GM21360 (cell line): ENCODE data around the gene ZC3H8.
"Not testable (repeated sequence)": the region's sequence is repeated elsewhere in the genome, so short reads cannot be mapped to it uniquely, and the experiment has no call there.

Experiments
- ATAC-seq: cut with Tn5 transposase; IDR thresholded peaks from one replicate; pipeline ENCODE4 v1.9.1; 2021; ENCODE audit warnings: mild to moderate bottlenecking, moderate library complexity; ENCODE audit not compliant: unreplicated experiment

Gene ZC3H8

DNA sequence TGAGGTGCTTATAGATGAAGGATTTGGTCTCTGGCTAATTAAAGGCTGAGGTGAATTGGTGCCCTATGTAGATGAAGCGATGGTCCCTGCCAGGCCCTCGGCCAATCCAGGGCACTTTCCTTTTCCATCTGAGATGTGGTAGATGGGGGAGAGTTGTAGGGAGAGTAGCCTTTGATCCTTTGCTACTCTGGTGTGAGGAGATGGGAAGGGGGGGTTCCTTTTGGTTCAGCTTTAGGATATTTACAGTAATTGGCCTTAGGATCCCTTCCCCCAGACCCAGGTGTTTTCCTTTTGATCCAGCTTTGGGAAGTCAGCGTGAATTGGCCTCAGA is 5.4 kb upstream of the ZC3H8 start:
- ATAC-seq, result no peak

DNA sequence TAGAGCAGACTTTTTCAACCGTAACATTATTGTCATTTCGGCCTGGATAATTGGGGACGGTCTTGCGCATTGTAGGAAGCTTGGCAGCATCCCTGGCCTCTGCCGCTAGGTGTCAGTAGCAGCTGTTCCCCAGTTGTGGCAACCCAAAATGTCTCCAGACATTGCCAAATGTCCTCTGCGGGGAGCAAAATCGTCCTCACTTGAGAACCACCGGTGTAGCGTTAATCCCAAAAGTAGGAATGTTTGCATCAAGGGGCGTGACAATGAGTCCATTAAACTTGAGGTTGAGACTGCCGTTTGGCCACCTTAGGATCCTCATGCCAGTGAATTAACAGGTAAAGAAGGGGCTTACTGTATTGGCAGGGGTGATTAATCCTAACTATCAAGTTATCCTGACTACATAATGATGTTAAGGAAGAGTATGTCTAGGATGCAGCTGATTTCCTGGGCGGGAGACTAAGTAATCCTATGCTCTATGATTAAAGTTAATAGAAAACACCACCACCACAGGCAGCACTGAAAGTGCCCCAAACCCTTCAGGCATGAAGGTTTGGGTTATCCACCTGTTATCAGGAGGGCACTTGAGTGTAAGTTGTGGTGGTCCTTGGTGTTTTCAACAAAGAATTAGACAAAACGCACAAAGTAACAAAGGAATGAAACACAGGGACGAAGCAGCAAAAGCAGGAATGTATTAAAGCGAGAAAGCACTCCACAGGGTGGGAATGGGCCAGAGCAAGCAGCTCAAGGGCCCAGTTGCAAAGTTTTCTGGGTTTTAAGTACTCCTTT is 4.9 kb upstream of the ZC3H8 start:
- ATAC-seq, result no peak

DNA sequence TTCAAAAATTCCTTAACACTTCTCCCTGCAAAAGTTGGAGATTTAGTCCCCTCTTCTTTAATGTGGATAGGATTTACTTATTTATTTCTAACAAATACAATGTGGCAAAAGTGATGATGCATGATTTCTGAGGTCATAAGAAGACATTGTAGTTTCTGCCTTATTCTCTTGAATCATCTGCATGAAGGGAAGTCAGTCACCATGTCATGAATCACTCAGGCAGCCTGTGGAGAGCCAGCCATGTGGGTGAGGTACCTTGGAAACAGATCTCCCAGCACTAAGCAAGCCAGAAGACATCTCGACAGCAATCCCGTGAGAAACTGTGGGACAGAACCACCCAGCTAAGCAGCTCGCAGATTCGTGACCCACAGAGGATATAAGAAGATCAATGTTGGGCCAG is 2.7 kb upstream of the ZC3H8 start:
- no peak for ATAC-seq

DNA sequence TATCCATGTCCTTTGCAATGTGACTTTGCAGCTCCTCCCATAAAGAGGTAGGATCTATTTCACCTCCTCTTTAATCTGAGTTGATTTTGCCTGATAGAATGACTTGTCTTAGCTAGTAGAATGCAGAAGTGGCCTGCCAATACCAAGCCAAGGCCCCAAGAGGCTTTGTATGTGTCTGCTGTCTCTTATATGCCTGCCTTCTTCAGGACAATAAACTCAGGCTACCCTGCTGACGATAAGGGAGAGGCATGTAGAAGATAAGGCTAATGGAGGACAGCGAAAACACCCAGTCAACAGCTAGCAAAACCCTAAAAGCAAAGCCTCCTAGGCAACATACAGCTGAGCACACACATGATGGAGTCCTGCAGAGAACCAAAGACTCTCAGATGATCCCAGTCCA is 1.8 kb upstream of the ZC3H8 start:
- ATAC-seq, result no peak

DNA sequence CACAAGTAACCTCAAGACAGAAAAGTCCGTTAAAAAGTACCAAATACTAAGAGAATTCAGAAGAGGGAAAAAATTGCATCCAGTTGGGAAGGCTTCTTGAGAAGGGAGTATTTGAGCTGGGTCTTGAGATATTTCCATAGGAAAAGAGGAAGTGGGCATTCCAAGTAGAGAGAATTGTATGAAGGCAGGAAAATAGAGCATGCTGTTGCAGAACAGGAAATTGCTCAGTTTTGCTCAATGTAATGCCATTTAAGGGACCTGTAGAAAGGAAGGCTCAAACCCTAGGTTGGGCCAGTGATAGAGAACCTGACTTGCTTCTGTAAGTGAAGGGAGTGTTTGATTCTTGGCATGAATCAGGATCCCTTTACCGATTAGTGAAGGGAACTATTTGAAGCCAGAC is 1.0 kb upstream of the ZC3H8 start:
- no peak for ATAC-seq

DNA sequence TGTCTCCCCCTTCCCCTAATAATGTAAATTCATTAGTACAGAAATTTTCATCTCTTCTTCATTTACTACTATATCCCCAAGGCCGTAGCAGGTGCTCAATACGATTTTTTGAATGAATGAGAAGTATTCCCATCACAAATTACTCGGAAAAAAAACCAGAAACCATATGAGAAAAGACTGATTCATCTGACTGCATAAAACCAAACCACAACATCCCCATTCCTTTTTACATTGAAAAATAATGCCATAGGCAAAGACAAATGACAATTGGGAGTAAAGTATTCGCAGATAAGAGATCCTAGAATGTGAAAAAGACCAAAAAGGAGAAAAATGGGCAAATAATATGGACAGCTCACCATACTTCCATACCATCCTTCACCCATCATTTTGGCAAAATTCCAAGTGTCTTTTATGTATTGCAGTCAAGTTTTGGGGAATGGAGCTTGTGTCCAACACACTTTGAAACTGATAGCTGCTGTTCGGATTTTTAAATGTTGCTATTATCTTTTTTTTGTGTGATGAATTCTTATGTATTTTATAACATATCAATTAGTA is 1.5 kb downstream of the ZC3H8 start:
- ATAC-seq, result no peak

DNA sequence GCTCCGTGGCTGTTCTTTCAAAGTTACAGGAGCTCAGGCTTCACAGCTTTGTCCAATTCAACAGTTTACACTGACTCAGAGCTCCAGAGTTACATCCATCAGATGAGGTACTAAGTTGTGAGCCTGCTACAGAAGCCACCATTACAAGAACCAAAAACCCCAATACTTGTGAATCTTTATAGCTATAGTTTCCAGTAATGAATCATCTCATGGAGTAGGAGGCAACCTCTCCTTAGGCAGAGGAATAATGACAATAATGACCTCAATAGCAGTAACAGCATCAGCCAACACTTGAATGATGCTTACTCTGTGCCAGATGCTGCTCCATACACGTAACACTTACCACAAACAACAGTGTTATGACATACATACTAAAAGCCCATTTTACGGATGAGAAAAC is 3.6 kb downstream of the ZC3H8 start:
- ATAC-seq, result no peak

DNA sequence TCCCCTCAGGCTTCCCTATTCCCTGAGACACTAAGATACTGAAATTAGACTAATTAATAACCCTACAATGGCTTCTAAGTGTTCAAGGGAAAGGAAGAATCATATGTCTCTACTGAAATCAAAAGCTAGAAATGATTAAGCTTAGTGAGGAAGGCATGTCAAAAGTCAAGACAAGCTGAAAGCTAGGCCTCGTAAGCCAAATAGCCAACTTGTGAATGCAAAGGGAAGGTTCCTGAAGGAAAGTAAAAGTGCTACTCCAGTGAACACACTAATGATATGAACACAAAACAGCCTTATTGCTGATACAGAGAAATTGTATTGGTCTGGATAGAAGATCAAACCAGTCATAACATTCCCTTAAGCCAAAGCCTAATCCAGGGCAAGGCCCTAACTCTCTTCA is 10.0 kb downstream of the ZC3H8 start:
- no peak for ATAC-seq

DNA sequence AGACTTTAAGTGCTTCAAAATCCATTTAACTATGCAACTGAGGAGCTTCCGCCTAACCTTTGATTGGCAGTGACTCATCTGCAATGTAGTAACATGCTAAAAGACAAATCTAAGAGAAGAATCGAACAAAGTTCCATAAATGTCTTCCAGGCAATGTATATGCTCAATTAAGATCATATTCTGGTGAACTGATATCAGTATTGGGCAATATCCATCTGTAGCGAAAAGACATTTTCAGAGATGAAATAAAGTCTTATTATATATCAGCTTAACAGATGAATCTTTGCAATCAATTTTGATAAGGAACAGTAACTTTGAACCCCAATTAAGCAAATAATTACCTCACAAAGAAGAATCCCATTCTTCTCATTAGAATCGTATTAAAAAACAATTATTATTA is 11.6 kb downstream of the ZC3H8 start:
- no peak for ATAC-seq

DNA sequence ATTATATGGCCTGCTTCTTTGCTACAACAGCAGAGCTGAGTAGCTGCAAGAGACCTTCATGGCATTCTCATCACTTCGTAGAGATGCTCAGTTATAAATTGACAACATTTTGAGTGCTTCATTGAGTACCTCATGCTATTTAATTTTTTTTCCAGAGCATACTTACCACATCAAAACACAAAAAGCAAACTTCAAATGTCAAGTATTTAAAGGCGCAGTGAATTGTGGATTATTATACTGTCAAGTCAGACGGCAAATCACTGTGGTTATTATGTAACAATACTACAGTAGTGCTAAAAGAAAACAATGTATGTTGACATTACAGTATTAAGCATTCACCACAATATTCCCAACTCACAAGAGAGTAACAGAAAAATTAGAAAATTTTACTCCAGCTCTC is 12.5 kb downstream of the ZC3H8 start:
- ATAC-seq, result no peak

DNA sequence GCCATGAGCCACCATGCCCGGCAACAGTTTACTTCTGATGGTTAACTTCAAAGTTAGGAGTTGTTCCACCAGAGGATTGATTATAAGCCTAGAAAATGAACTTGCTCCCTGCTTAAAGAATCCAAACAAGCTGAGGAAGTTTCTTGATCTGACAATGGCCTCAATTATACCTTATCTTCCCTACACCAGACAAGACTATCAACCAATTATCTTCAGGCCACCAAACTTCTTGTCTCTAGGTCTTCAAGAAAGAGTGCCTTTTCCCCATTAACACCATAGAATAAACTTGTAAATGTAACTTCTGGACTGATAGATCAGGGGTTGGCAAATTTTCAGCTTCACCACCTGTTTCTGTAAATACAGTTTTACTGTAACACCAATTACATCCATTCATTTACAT is 15.0 kb downstream of the ZC3H8 start:
- ATAC-seq, result no peak

DNA sequence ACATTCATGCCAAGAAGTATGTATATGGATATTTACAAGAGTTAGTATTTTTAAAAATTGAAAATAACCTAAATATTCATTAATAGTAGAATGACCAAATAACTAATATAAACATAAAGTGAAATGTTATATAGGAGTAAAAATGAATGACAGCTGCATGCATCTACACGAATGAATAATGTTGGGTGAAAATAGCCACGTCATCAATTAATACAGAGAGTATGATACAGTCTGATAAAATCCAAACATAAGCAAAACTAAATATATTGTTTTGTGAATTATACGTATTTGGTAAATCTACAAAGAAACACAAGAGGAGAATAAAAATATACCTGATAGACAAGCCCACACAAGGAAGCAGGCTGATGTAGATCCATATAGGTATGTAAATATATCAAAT is 24.5 kb downstream of the ZC3H8 start:
- no peak for ATAC-seq

DNA sequence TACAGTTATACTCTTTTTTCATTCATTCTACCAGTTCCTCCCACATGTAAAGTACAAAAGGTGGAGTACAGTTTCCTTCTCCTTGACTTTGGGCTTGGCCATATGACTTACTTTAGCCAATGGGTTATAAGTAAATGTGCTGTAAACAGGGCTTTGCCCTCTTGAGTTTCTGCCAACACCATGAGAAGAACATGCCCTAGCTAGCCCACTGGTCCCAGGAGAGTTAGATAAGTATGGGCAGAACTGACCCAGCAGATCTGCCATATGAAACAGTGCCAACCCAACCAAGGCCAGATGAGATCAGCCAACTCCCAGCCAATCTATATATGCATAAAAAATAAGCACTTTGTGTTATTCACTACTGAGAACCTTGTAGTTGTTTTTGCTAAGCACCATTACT is 25.5 kb downstream of the ZC3H8 start:
- no peak for ATAC-seq

DNA sequence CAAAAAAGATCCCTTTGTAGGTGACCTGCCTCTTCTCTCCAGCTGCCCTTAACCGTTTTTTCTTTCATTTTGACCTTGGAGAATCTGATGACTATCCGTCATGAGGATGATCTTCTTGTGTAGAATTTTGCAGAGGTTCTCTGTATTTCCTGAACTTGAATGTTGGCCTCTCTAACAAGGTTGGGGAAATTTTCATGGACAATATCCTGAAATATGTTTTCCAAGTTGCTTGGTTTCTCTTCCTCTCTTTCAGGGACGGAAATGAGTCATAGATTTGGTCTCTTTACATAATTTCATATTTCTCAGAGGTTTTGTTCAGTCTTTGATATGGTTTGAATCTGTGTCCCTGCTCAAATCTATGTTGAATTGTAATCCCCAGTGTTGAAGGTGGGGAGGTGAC is 34.0 kb downstream of the ZC3H8 start:
- ATAC-seq, result no peak

DNA sequence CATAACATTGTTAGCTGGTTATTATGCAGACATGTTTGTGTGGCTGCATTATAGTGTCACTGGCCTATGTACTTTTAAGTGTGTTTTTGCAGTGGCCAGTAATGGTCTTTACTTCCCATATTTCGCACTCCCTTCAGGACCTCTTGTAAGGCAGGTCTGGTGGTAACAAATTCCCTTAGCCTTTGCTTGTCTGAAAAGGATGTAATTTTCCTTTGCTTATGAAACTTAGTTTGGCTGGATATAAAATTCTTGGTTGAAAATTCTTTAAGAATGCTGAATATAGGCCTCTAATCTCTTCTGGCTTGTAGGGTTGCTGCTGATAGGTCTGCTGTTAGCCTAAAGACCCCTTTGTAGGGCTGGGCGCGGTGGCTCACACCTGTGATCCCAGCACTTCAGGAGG is 34.7 kb downstream of the ZC3H8 start:
- ATAC-seq, result no peak

DNA sequence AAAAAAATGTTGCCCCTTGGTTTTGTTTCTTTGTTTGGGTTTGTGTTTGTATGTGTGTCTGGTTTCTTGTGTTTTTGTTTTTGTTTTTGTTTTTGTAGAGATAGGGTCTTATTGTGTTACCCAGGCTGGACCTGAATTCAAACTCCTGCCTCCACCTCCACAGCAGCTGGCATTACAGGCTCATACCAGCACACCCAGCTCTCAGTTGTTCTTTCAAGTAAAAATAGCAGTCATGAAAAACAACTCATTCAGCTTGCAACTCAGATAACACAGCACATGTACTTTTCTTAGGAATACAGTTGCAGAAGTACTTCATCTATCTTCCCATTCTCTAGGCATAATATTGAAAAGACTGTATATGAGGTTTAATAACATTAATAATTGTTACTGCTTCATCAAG is 37.0 kb downstream of the ZC3H8 start:
- no peak for ATAC-seq

DNA sequence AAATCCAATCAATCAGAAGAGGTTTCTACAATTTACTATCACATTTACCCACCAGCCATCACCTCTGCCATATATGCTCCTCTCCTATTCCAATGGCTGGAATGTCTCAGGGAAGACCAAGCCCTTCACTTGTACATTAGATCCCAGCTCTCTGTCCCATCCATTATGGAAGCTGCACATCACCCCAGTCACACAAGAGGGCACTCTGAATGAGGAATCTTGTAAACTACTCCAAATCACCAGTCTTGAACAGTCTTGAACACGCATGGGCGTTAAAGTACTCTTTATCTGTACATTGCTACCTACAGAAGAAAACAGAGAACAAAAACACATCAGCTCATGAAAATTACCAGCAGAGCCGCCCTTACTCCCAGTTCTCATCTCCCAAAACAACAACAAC is 38.7 kb downstream of the ZC3H8 start:
- no peak for ATAC-seq

DNA sequence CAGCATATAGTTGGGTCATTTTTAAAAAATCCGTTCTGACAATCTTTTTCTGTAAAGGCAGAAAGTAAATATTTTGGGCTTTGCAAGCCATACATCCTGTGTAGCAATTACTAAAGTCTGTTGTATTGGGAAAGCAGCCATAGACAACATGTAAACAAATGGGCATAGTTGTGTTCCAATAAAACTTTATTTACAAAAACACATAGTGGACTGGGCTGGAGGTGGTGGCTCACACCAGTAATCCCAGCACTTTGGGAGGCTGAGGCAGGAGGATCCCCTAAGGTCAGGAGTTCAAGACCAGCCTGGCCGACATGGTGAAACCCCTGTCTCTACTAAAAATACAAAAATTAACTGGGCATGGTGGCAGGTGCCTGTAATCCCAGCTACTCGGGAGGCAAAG is 46.9 kb downstream of the ZC3H8 start:
- ATAC-seq, result not testable (repeated sequence)

DNA sequence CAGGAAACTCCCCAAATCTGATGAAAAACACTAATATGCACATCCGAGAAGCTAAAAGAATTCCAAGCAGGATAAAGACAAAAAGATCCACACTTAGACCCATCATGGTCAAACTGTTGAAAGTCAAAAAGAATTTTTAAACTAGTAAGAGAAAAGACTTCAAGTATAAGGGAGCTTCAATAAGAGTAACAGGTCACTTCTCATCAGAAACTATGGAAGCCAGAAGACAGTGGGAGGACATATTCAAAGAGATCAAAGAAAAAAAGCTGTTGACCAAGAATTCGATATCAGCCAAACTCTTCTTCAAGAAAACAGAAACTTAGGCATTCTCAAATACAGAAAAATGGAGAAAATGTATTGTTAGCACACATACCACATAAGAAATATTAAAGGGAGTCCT is 50.4 kb downstream of the ZC3H8 start:
- ATAC-seq, result no peak

DNA sequence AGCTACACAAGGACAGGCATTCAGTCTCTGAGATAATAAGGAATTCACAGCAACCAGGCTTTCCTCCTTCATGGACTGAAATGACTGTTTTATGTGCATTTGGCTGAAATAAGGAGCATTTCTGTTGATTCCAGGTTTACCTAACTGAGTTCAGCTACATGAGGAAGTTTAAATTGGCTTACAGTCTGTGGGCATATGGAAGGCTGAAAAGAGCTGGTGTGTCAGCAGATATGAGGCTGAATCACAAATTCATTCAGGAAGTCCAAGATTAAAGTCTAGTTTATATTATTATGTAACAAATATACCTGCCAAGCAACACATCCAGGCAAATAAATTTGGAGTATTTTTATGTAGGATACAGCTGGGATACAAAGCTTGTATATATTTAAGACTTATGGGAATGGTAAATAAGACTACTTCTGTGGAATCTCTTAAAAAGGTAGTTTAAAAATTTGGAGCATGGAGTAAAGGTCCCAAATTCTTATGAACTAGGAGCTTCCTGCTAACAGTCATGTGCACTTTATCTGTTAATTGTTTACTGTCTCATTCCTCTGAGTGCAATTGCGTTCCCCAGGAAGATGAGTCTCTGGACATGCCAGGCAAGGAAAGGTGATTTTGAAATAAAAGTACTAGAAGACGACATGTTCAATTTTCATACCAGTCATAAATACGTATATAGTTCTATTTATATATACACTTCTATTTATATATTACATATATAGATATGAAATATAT is 53.0 kb downstream of the ZC3H8 start:
- ATAC-seq, result no peak

DNA sequence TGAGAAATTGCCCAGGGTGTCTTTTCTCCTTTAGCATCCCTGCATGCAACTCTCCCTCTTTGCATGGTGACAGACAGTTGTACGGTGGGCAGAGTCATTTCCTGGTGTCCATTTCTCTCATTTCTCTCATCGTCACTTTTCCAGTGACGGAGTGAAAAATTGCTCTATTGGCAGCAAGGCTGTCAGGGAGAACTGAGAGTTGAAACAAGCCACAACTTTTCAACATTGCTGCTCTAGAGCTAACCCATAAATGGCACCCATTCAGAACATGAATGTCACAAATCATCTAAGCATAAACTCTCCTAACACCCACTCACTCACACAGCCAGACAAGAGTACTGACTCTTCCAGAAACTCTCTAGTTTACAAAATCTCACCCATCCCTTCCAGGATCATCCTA is 55.7 kb downstream of the ZC3H8 start:
- ATAC-seq, result peak; percentile 54

DNA sequence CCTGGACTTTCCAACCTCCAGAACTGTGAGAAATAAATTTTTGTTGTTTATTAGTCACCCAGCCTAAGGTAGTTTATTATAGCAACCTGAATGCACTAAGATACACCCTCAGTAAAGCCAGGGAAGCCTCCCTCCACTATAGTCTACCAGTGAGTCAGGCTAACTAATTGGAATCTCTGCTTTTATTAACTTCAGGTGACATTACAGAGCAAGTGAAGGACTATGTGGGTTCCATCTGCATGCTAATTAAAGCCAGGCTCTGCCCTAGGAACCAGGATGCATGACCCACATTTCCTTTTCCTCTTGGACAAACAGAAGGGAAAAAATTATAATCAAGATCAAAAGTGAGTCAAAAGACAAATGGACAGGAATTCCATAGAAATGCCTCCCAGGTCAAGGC is 56.1 kb downstream of the ZC3H8 start:
- ATAC-seq, result no peak

DNA sequence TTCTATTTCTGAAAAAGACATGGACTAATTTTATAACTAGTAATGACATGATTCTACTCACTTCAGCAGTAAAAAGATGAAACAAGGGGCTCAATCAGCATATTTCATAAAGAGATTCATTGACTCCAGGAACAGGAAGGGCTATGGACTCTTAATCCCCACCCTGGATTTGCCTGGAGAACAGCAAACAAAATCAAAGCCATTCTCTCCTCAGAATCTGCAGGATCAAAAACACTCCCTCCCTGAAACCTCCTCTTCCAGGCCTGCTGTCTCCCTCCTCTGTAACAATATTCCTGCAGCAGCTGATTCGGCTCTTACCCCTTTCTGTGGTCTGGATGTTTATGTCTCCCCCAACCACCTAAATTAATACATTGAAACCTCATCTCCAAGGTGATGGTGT is 57.0 kb downstream of the ZC3H8 start:
- no peak for ATAC-seq
